AML-193 (cell line): Measurements from ENCODE around the gene STYXL1.
"Not testable (repeated sequence)": the region's sequence is repeated elsewhere in the genome, so short reads cannot be mapped to it uniquely, and the experiment has no call there.

Source experiments
- DNase-seq, 2 experiments: peaks; one replicate each; lab custom pipeline; 2025; lab: John Stamatoyannopoulos, UW

Gene STYXL1

DNA sequence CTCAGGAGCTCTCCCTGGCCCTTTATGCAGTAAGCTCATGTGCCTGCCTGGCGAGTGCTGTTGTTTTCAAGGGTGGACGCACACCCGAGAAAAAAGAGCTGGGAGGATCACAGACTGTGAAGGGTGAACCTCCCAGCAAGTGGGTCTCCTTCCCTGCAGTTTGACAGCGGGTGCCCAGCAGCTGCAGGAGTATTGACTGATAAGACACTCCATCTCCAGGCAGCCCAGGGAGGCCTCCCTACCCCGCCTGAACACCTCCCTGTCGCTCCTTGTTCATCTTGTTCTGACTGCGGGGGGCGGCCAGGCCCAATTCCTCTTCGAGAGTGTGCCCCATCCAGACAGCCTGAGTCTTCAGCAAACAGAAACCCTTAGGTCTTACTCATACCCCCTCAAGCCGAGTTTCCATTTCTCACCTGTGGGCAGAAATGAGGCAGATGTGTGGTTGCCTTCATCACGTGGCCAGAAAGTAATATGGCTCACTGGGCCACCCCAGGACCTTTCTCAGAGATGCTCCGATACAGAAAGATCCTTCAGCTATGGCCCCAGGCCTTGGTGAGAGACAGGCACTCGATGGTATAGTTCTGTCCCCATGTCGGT lies 17.3 kb upstream of the STYXL1 start:
- DNase-seq, result no peak

DNA sequence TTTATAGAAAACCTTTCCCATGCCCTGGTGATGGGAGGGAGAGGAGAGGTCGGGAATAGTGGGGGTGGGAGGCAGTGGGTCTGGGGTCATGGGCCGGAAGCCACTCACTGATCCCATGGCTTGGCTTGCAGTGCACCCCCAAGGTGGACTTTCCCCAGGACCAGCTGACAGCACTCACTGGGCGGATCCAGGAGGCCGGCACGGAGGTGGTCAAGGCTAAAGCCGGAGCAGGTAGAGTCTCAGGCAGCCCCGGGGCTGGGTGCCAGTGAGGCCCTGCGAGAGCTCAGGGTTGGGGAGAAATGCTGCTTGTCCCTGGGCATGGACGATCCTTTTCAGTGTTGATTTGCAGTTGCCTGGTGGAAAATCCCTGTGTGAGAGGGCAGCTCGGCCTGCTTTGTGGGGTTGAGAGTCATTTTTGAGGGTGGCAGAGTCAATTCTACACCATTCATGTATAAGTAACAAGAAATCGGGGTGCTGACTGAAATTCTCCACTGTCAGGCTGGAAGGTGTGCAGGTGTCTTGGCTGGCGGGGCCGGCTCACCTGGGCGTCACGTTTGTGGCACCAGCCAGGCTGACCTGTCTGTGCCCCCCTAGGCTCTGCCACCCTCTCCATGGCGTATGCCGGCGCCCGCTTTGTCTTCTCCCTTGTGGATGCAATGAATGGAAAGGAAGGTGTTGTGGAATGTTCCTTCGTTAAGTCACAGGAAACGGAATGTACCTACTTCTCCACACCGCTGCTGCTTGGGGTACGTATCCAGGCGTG lies 16.6 kb upstream of the STYXL1 start:
- no peak for DNase-seq

DNA sequence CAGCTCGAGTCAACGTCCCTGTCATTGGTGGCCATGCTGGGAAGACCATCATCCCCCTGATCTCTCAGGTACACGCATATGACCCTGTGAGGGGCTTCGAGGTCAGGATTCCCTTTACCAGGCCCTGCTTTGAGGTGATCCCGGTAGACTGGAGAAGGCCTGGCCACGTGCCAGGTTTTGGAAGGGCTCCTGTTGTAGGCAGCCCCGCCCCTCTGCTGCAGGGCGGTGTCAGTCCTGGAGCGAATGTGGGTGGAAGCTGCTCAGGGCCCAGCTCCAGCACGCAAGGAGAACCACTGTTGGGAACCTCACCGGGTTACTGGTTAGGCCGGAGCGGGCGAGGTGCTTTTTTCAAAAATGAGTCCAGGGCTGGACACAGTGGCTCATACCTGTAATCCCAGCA lies 15.7 kb upstream of the STYXL1 start:
- DNase-seq, result no peak

DNA sequence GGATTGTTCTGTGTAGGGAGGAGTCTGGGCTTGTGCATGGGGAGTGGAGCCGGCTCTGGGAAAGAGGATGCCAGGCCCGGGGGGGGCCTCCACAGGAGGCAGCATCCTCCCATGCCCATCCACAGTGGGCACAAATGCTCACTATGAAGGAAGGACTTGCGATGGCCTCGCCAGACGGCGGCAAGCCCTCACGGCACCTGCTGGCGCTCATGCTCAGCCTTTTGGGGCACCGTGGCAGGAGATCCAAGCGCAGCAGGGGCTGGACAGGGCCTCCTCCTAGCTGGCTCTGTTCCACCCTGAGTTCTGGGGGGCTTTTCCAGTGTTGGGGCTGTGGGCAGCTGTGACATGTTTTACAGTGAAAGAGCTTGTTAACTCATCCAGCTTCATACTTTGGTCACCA lies 15.3 kb upstream of the STYXL1 start:
- DNase-seq, result no peak

DNA sequence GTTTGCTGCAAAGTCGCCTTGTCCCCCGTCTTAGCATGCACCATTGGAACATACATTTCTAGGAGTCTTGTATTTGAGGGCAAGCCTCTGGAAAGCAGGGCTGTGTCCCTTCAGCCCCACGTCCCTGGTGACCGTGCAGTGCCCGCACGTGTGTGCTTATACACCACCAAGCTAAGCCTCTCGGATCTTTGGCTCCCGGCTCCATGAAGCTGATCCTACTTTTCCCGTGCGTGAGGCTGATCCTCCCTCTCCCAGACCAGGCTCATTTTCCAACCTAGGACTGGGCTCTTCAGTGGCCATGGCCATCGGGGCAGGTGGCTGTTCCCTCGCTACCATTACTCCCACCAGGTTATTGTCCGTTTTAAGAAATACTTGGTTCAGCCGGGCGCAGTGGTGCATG lies 14.5 kb upstream of the STYXL1 start:
- DNase-seq, result no peak

DNA sequence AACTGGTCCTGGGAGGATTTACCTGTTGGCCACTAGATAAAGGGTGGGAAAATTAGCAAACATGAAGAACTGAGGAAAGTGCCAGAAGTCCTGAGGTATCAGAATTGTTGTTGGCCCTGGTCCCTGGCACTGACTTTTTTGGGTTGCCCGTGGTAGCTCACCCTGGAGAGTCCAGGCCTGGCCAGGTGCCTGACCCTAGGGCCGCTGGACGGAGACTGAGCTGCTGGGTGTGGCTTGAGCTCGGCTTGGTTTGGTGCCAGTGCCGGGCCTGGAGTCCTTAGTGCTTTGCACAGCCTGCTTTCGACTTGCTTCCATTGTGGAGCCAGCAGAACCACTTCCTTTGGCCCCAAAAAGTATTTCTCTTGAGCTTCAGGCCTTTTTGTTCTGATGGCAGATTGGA lies 13.0 kb upstream of the STYXL1 start:
- DNase-seq, result no peak

DNA sequence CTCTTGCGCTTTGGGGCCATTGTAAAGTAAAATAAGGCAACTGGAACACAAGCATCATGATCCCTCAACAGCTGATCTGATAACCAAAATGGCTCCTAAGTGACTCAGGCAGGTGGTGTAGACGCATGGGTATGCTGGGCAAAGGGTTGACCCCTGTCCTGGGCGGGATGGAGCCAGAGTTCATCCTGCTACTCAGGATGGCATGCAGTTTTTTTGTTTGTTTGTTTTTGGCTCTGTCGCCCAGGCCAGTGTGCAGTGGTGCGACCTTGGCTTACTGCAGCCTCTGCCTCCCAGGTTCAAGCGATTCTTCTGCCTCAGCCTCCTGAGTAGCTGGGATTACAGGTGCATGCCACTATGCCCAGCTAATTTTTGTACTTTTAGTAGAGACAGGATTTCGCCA lies 10.9 kb upstream of the STYXL1 start:
- not testable (repeated sequence) for DNase-seq

DNA sequence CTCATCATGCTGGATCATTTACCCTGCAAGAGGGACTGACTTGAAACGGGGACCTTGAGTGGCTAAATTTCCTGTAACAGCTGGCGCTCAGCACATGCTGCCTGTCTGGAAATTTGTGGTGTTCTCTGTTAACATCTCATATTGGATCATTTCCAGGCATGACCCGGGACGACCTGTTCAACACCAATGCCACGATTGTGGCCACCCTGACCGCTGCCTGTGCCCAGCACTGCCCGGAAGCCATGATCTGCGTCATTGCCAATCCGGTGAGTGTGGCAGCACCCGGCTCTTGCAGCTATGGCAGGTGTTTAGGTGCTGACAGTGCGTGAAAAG lies 10.0 kb upstream of the STYXL1 start:
- no peak for DNase-seq

DNA sequence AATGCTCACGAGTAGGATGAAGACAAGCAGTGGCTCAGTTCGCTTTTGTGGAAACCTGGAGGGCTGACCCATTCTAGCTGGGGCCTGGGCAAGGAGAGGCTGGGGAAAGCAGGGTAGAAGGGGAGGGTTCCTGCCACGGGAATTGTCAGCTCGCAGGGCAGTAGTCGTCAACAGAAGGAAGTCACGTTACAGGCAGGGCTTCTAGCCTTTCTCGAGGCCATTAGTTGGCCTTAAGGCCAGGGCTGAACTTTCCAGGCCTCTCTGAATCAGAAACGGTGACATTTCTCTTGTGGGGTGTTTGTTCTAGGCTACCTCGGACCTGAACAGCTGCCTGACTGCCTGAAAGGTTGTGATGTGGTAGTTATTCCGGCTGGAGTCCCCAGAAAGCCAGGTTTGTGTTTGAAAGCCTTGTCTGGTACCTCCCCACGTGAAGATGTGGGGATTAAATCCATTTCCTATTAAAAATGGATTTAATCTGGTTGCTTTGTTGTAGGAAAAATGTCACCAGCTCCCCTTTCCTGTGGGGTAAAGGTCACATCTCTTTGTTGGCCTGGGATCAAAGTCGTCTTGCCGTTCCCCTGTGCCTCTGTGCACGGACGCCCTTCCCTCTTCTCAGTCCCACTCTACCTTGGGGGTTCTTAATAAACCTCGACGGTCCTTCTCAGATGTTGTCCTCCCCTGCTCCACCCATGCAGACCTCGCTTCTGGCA lies 9.5 kb upstream of the STYXL1 start:
- DNase-seq, result no peak

DNA sequence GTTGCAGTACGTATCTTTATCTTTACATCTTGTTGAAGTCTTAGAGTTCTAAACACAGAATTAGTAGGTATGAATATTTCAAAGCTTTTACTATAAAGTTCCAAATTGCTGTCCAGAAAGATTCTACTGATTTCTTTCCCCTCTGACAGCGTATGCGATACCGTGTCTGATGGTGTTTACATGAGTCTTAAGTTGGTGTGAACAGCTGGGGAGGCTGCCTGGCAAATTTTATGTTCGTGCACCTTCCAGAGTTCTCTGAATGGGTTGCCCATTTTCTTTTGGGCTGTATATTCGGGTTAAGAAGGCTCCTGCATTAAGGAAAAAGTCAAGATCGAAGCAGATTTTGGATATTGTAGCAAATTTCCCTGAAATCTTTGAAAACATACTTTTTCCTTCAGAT lies 8.4 kb upstream of the STYXL1 start:
- no peak for DNase-seq

DNA sequence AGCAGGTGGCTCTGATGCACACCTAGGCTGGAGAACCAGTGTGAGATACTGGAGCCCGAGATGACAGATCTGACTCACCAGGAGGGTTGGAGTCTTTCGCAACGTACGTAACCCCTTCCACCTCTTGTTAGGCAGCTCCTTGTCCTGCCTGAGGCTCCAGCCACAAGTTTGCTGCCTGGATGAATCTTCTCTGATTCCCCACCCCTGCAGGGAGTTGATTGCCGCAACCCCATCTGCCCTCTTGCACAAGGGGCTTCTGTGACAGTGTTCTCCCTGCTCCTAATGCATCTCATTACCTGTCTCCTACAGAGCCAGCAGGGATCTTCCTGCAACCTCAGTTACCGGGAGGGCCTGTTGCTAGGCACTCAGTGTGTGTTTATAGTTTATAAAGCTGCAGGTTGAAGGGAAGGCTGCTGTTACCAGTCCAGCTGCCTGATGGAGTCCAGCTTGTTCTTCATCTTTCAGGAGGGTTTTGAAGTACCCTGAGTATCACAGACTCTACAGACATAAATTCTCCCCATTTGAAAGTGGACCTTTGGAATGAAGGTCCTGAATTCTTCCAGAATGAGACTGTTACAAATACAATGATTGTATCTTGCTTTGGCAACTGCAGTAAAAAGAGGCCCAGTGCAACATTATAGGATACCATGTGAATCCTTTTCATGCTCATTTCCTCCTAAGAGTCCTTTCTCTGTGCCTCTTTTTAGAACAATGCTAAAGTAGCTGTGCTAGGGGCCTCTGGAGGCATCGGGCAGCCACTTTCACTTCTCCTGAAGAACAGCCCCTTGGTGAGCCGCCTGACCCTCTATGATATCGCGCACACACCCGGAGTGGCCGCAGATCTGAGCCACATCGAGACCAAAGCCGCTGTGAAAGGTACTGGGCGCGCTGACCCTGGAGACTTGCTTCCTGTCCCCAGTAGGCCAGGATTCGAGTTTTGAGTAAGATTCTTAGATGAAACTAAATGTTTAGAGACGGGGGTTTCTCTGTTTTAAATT lies 6.6 kb upstream of the STYXL1 start:
- peak; percentile 73 to 78 for DNase-seq

DNA sequence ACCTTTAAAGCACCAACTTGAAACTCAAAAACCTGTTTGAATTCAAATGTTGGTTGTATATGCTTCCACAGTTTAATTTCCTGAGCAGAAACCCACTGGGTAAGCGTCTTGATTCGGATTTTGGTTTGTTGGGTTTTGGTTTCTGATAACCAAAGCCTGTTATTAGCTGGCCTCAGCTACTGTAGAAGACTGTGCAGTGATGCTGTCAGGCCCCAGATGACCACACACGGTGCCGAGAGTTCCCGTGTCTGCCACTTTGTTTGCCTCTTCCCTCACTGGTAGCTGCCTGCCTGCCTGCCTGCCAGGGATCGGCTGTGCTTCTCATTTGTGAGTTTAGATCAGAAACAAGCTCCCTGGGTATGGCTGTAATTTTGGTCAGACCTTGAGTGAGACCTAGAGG lies 5.7 kb upstream of the STYXL1 start:
- no peak for DNase-seq

DNA sequence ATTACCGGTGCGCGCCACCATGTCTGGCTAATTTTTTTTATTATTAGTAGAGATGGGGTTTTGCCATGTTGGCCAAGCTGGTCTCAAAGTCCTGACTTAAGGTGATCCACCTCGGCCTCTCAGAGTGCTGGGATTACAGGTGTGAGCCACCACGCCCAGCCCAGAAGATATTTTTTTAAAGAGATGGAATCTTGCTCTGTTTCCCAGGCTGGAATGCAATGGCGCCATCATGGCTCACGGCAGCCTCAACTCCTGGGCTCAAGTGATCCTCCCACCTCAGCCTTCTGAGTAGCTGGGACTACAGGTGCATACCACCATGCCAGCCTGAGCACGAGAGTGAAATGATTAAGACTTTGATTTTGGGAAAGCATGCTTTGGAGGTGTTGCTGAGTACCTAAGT lies 4.9 kb upstream of the STYXL1 start:
- DNase-seq, result not testable (repeated sequence)

DNA sequence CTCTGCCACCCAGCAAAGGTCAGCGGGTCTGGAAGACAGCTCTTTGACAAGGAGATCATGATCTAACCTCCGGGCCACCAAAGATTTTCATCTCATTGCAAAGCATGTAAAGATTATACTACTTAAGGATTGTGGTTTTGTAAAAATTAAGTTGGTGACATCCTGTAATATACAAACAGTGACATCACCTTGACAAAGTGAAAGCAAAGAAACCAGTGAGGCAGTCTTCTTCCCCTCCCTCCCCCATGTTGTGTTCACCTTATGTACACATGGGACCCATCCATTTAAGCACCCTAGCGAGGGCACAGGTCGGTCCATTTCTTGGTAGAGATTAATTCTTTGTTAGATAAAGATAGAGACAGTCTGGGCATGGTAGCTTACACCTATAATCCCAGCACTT lies 4.0 kb upstream of the STYXL1 start:
- no peak for DNase-seq

DNA sequence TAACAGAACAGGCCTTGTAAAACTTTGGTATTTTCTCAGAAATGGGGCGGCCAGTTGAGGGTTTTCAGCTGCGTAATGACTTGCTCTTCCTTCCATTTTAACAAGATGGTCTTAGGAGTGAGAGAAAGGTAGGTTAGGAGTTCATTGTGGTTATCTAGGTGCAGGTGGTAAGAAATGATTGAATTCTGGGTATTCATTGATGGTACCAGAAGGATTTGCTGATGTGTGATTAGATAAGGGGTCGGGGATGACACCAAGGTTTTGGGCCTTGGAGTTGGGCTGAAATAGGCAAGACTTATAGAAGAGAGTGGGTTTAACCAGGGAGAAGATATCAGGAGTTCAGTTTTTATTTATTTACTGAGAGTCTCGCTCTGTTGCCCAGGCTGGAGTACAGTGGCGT lies 2.7 kb upstream of the STYXL1 start:
- no peak for DNase-seq

DNA sequence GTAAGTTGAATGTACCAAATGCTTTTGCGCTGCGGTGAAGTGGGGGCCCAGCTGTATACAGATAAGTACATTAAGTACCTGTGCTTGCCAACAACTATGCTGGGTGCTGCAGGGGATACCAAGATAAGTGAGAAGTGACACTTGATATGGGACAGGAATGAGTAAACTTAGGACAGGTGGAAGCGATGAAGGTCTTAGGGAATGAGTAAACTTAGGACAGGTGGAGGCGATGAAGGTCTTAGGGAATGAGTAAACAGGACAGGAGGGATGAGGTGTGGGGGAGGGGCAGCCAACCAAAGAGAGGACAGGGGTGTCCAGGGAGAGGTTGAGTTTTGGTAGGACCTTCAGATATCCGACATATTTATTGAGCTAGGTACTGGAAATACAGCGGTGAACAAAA lies 1.5 kb upstream of the STYXL1 start:
- DNase-seq, result no peak

DNA sequence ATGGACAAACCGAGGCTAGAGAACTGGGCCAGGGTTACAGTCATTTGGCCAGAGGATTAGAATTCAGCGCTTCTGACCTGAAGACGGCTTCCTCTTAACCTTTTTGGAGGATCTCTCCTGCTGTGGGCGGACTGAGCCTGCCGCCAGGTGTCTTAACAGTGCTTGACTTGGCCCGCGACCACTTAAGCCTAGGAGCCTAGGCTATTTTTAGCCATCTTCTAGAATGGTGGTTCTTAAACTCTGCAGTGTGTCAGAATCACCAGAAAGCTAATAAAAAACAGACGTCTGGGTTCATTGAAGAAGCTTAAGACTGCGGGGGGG lies 828 bp upstream of the STYXL1 start:
- DNase-seq, result no peak

DNA sequence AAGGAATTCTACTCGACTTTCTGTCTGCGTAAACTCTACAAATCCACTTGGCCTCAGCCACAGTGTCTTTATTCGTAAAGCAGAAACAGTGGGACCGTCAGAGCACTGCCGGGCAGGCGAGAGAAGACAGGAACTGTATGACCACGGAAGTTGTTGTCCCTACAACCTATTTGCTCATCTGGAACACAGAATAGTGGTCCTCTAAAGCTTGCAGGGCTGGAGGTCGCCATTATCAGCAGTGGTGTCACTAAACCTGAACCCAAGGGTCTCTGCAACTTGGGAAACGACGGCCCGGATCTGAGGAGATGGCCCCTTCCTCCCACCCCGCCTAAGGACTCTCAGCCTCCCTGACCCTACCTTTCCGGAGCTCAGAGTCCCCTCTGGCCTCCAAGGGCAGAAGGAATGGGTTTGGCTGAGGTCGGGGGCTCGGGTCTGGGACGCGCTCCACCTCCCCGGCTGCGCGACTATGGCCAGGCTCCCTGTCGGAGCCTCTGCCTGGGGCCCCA lies 442 bp downstream of the STYXL1 start:
- no peak for DNase-seq

DNA sequence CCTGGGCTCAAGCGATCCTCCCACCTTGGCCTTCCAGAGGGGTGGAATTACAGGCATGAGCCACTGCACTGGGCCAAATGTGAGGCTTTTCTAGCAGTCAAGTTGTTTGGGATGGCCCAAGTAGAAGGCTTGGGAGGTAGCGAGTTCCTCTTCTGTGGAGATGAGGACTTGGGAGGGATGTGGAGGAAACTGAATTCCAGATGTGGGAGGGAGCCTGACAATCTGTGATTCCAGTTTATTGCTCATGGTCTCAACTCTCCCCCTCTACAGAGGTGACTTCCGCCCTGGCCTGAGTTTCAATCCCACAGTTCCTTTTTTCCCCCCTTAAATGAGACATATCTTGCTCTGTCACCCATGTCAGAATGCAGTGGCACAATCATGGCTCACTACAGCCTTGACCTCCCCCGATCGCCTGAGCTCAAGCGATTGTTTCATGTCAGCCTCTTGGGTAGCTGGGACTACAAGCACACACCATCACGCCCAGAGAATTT lies 3.4 kb downstream of the STYXL1 start:
- DNase-seq, result no peak

DNA sequence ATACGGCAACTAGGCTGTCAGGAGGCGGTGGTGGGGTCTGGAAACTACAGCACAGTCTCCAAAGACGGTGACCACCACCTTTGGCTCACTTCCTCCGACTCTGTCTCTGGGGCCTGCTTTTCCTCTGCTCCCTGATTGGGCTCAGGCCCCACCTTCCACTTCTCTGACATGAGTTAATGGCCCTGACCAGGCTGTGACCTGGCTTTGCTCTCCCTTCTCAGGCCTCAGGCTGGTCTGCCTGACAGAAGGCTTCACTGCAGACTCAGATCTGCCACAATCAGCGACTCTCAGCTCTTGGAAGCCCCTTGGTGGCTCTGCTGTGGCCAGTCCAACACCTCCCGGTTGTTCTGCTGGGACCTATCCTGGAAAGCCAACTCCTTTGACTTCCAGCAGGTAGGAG lies 7.7 kb downstream of the STYXL1 start:
- no peak for DNase-seq

DNA sequence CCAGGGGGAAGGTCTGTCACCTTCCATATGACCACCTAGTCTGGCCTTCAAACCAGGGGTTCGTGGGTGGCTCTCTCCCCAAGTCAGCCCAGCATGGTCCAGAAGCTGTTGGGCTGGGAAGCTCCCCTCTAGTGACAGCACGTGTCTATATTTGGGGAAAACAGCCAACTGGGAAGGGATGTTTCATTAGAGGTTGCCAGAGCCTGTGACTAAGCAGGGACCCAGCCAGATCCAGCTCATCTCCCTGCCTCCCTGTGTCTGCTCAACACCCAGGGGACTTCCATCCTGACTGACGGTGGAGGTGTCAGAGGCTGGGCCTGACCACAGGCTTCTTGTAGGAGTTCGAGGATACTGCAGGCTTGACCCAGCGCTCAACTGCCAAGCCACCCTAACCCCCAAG lies 10.5 kb downstream of the STYXL1 start:
- DNase-seq, result no peak

DNA sequence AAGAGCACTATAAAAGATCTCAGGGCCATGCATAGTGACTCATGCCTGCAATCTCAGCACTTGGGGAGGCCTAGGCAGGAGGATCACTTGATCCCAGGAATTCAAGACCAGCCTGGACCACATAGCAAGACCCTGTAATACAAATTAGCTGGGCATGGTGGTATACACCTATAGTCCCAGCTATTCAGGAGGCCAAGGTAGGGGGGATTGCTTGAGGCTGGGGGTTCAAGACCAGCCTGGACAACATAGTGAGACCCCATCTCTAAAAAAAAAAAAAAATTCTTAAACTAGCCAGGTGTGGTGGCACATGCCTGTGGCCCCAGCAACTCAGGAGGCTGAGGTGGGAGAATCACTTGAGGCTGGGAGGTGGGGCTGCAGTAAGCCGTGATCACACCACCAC lies 15.8 kb downstream of the STYXL1 start:
- no peak for DNase-seq
